NCI-H1048 (cell line): ENCODE results near the gene AMIGO1.

ENCODE experiments used
- DNase-seq: peaks from one replicate; lab custom pipeline; 2025; lab: John Stamatoyannopoulos, UW

Gene AMIGO1

GRCh38 chr1:109502364-109502851 lies 7.1 kb downstream of the AMIGO1 start:
- DNase-seq, result no peak

GRCh38 chr1:109501644-109502363 lies 7.7 kb downstream of the AMIGO1 start:
- DNase-seq, result no peak

- no peak for DNase-seq
These were observed 8.6 kb downstream of the AMIGO1 start for GRCh38 chr1:109500941-109501381.

- DNase-seq, result no peak
These were observed 9.6 kb downstream of the AMIGO1 start for GRCh38 chr1:109499661-109500536.

GRCh38 chr1:109499081-109499480 lies 10.4 kb downstream of the AMIGO1 start:
- no peak for DNase-seq

- DNase-seq, result no peak
These were observed 11.2 kb downstream of the AMIGO1 start for GRCh38 chr1:109498161-109498801.

- no peak for DNase-seq
These were observed 11.9 kb downstream of the AMIGO1 start for GRCh38 chr1:109497449-109498160.

- DNase-seq, result no peak
These were observed 13.8 kb downstream of the AMIGO1 start for GRCh38 chr1:109495738-109496137.

- DNase-seq, result peak; percentile 49
These were observed 15.6 kb downstream of the AMIGO1 start, which contains the start of gene CYB561D1 for GRCh38 chr1:109493805-109494539. CYB561D1 (plus strand) TSS chr1:109494094; CDS start chr1:109494140, 46 bp downstream.

- DNase-seq, result no peak
These were observed 16.3 kb downstream of the AMIGO1 start for GRCh38 chr1:109493227-109493626.

GRCh38 chr1:109492779-109493178 lies 16.7 kb downstream of the AMIGO1 start:
- DNase-seq, result no peak

- no peak for DNase-seq
These were observed 18.2 kb downstream of the AMIGO1 start for GRCh38 chr1:109491372-109491771.

- DNase-seq, result no peak
These were observed 18.6 kb downstream of the AMIGO1 start for GRCh38 chr1:109490934-109491302.

- peak; percentile 9 for DNase-seq
These were observed 19.2 kb downstream of the AMIGO1 start for GRCh38 chr1:109490029-109490933.

- DNase-seq, result no peak
These were observed 20.8 kb downstream of the AMIGO1 start for GRCh38 chr1:109488696-109489095.

GRCh38 chr1:109488201-109488600 lies 21.3 kb downstream of the AMIGO1 start:
- no peak for DNase-seq

GRCh38 chr1:109487261-109487660 lies 22.3 kb downstream of the AMIGO1 start:
- no peak for DNase-seq

GRCh38 chr1:109485001-109485400 lies 24.5 kb downstream of the AMIGO1 start:
- no peak for DNase-seq

GRCh38 chr1:109484519-109484975 lies 25.0 kb downstream of the AMIGO1 start:
- no peak for DNase-seq
